ENCODE measurements around the gene IAPP. TPM values are rescaled to one million over a fixed set of nuclear protein-coding genes. Genes with fewer than 3 reads are reported as not detected.

Gene IAPP
- not detected in 2 replicates for total RNA-seq

DNA sequence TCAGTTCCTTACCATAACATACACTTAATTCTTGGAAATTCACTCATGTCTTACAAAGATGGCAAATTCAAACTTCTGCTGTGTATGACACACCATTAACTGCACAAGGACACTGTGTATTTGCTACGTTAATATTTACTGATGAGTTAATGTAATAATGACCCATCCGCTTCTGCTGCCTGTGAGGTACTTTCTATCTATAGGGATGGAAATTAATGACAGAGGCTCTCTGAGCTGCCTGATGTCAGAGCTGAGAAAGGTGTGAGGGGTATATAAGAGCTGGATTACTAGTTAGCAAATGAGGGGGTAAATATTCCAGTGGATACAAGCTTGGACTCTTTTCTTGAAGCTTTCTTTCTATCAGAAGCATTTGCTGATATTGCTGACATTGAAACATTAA, at the start of gene IAPP:
TSS of gene IAPP (plus strand) at position 301 of the 400 bp plus-strand sequence. CDS start 450 bp downstream, outside the sequence.

DNA sequence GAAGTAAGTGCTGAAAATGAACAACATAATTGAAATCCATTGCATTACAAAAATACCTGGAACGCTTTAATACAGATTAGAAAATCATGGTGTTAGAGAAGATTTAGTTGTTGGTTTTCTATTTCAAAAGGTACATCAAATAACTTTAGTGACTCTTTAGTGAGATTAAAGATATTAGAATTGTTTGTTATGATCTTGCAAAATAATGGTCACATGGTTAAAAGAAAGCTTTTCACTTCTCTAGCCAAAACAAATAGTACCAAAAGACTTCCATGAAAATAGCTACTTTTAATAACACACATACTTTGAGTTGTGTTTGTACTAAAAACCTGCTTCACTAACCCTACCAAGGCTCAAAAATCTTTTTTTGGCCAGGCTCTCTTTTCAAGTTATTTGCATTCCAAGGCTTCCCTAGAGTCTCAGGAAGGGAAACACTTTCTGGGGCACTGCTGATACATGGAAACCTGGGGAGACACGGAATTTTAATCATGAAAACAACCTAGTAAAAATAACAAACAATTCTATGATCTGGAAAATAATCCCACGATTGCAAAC, 37.9 kb upstream of the IAPP start, which contains the start of gene SLCO1A2:
TSS of gene SLCO1A2 (minus strand) at position 147 of the 555 bp plus-strand sequence. CDS start 270 bp downstream, outside the sequence.

Other genes starting within 250 kb of the IAPP start
- gene SLCO1B1, start 241.7 kb upstream of the IAPP start, total RNA-seq, result not detected in 2 replicates
- not detected in 2 replicates for gene SLCO1A2, start 38.0 kb upstream of the IAPP start, total RNA-seq
- 7.4 and 10.6 TPM in 2 replicates for gene PYROXD1, start 64.8 kb downstream of the IAPP start, total RNA-seq
- 42.8 and 58.0 TPM in 2 replicates for gene RECQL, start 128.7 kb downstream of the IAPP start, total RNA-seq
- gene GOLT1B, start 128.9 kb downstream of the IAPP start, total RNA-seq, result 14.1 and 29.9 TPM in 2 replicates
- 0.63 TPM in 1 of 2 replicates, not detected in the other for gene SPX, start 153.4 kb downstream of the IAPP start, total RNA-seq
- not detected in 2 replicates for gene GYS2, start 231.9 kb downstream of the IAPP start, total RNA-seq